Mesenchymal stem cell (in vitro differentiated cells and primary cell): ENCODE results near the gene IL27RA.

ENCODE experiments used
- DNase-seq: peaks from one replicate; pipeline ENCODE4 v3.0.0-alpha.2; 2013
- H2AFZ ChIP-seq: one replicate; pipeline ENCODE4 v1.6.1; 2013; ENCODE audit warnings: low read depth, mild to moderate bottlenecking, control low read depth, inconsistent platforms, low read length, moderate library complexity
- H2AK5ac ChIP-seq: 2 replicates; pipeline ENCODE4 v1.6.1; 2013; ENCODE audit warnings: low read length, moderate library complexity, mild to moderate bottlenecking, inconsistent platforms; ENCODE audit not compliant: severe bottlenecking
- H2BK120ac ChIP-seq: one replicate; pipeline ENCODE4 v1.6.1; 2013; ENCODE audit warnings: low read depth, mild to moderate bottlenecking, inconsistent platforms, low read length, moderate library complexity
- H2BK12ac ChIP-seq, 2 experiments: one replicate each; pipeline ENCODE4 v1.6.1; 2013; ENCODE audit warnings: inconsistent platforms in 2 of 2, low read length in 2 of 2, mild to moderate bottlenecking in 2 of 2, moderate library complexity in 2 of 2, control low read depth in 1 of 2
- H2BK15ac ChIP-seq: one replicate; pipeline ENCODE4 v1.6.1; 2013; ENCODE audit warnings: mild to moderate bottlenecking, low read depth, inconsistent platforms; ENCODE audit not compliant: poor library complexity, severe bottlenecking
- H2BK5ac ChIP-seq: 2 replicates; pipeline ENCODE4 v1.6.1; 2013; ENCODE audit warnings: low read depth, mild to moderate bottlenecking, low read length, control low read depth, inconsistent platforms; ENCODE audit not compliant: poor library complexity, severe bottlenecking
- H3K14ac ChIP-seq, 2 experiments: one replicate each; pipeline ENCODE4 v1.6.1; 2013; ENCODE audit warnings: inconsistent platforms in 2 of 2, low read length in 2 of 2, control low read depth in 1 of 2, mild to moderate bottlenecking in 1 of 2, moderate library complexity in 1 of 2
- H3K18ac ChIP-seq, 2 experiments: one replicate each; pipeline ENCODE4 v1.6.1; 2013; ENCODE audit warnings: inconsistent platforms in 2 of 2, low read length in 2 of 2, control low read depth in 1 of 2, low read depth in 1 of 2, mild to moderate bottlenecking in 1 of 2
- H3K23ac ChIP-seq, 2 experiments: one replicate each; pipeline ENCODE4 v1.6.1; 2013; ENCODE audit warnings: inconsistent platforms in 2 of 2, low read length in 2 of 2, mild to moderate bottlenecking in 2 of 2, moderate library complexity in 2 of 2, control low read depth in 1 of 2
- H3K27ac ChIP-seq: 2 replicates; pipeline ENCODE4 v1.5.1; 2013; ENCODE audit warnings: mild to moderate bottlenecking, moderate library complexity, low read length, control low read depth, inconsistent platforms; ENCODE audit not compliant: poor library complexity, severe bottlenecking
- H3K27me3 ChIP-seq, 2 experiments: 2 replicates each; pipeline versions ENCODE4 v1.6.1 to v1.7.0; 2013; ENCODE audit warnings: low read length in 2 of 2, mild to moderate bottlenecking in 2 of 2, moderate library complexity in 2 of 2, control low read depth in 1 of 2, inconsistent platforms in 1 of 2; ENCODE audit not compliant: control insufficient read depth in 1 of 2, insufficient read depth in 1 of 2
- H3K36me3 ChIP-seq, 2 experiments: 2 replicates each; pipeline versions ENCODE4 v1.6.1 to v1.7.0; 2013; ENCODE audit warnings: low read length in 2 of 2, control low read depth in 1 of 2, inconsistent platforms in 1 of 2, low read depth in 1 of 2, mild to moderate bottlenecking in 1 of 2; ENCODE audit not compliant: insufficient read depth in 2 of 2, control insufficient read depth in 1 of 2
- H3K4ac ChIP-seq, 2 experiments: one replicate each; pipeline ENCODE4 v1.6.1; 2013; ENCODE audit warnings: inconsistent platforms in 2 of 2, low read length in 2 of 2, mild to moderate bottlenecking in 2 of 2, moderate library complexity in 2 of 2, control low read depth in 1 of 2, low read depth in 1 of 2
- H3K4me1 ChIP-seq: 2 replicates; pipeline ENCODE4 v1.6.1; 2013; ENCODE audit warnings: low read depth, low read length, control low read depth; ENCODE audit not compliant: control insufficient read depth, insufficient read depth
- H3K4me2 ChIP-seq: 2 replicates; pipeline ENCODE4 v1.6.1; 2013; ENCODE audit warnings: low read length, mild to moderate bottlenecking, inconsistent platforms; ENCODE audit not compliant: poor library complexity, severe bottlenecking
- H3K4me3 ChIP-seq, 2 experiments: 2 replicates each; pipeline versions ENCODE4 v1.5.1 to v1.7.0; 2013; ENCODE audit warnings: low read length in 2 of 2, mild to moderate bottlenecking in 2 of 2, control low read depth in 1 of 2, low read depth in 1 of 2; ENCODE audit not compliant: insufficient read depth in 1 of 2
- H3K79me1 ChIP-seq: replicated peaks from 2 replicates; pipeline ENCODE4 v1.6.1; 2013; ENCODE audit warnings: mild to moderate bottlenecking, control low read depth, low read length, inconsistent platforms; ENCODE audit not compliant: poor library complexity, severe bottlenecking
- H3K9ac ChIP-seq: 2 replicates; pipeline ENCODE4 v1.7.0; 2013; ENCODE audit warnings: mild to moderate bottlenecking, low read length, moderate library complexity
- H3K9me3 ChIP-seq: 2 replicates; pipeline ENCODE4 v1.7.0; 2013; ENCODE audit warnings: mild to moderate bottlenecking, low read length; ENCODE audit not compliant: control insufficient read depth
- H4K8ac ChIP-seq: one replicate; pipeline ENCODE4 v1.6.1; 2013; ENCODE audit warnings: inconsistent platforms, mild to moderate bottlenecking, low read length, moderate library complexity
- H4K91ac ChIP-seq: one replicate; pipeline ENCODE4 v1.6.1; 2013; ENCODE audit warnings: mild to moderate bottlenecking, low read length, inconsistent platforms
- WGBS: methylation state at CpG from one replicate; pipeline ENCODE4 v1.1.7; 2013; ENCODE audit warnings: mixed read lengths; 5-methylcytosine and 5-hydroxymethylcytosine counted together

The IL27RA gene

GRCh38 chr19:13996928-13997630, 34.5 kb upstream of the IL27RA start:
- H3K36me3 ChIP-seq, result peaks cover 21 to 55% of the 10 kb centered on the region in 2 experiments
- H3K4ac ChIP-seq, result no peak overlapping the region
- H2BK120ac ChIP-seq, result no peak overlapping the region
- no peak overlapping the region for H3K4me2 ChIP-seq
- peaks cover 10% of the 10 kb centered on the region for H3K9me3 ChIP-seq
- H2BK15ac ChIP-seq, result no peak overlapping the region
- H2AFZ ChIP-seq, result no peak overlapping the region
- H2BK5ac ChIP-seq, result no peak overlapping the region
- no peaks in the 10 kb centered on the region for H3K27me3 ChIP-seq
- peaks cover 4% of the 10 kb centered on the region for H3K4me1 ChIP-seq
- no peak overlapping the region for H3K4me3 ChIP-seq
- H4K8ac ChIP-seq, result no peak overlapping the region
- no peak overlapping the region for H3K9ac ChIP-seq
- peaks cover 58% of the 10 kb centered on the region for H3K79me1 ChIP-seq
- H4K91ac ChIP-seq, result no peak overlapping the region
- H3K27ac ChIP-seq, result no peak overlapping the region
- H2BK12ac ChIP-seq, result no peak overlapping the region
- DNase-seq, result no peak
- no peak overlapping the region for H3K23ac ChIP-seq
- 94% methylated on average over 22 of the region's 22 CpGs for WGBS
- no peak overlapping the region for H3K14ac ChIP-seq
- H3K18ac ChIP-seq, result no peak overlapping the region
- no peak overlapping the region for H2AK5ac ChIP-seq

GRCh38 chr19:13997631-13997962, 34.0 kb upstream of the IL27RA start:
- H3K27me3 ChIP-seq, result no peaks in the 10 kb centered on the region
- H2AK5ac ChIP-seq, result no peak overlapping the region
- H3K9ac ChIP-seq, result no peak overlapping the region
- no peak overlapping the region for H2BK120ac ChIP-seq
- no peak overlapping the region for H3K27ac ChIP-seq
- H3K4me3 ChIP-seq, result no peak overlapping the region
- peaks cover 16 to 50% of the 10 kb centered on the region in 2 experiments for H3K36me3 ChIP-seq
- H4K91ac ChIP-seq, result no peak overlapping the region
- no peak overlapping the region for H2BK12ac ChIP-seq
- no peak overlapping the region for H3K4ac ChIP-seq
- WGBS, result 97% methylated on average over 6 of the region's 6 CpGs
- no peak overlapping the region for H3K18ac ChIP-seq
- H2BK5ac ChIP-seq, result no peak overlapping the region
- H3K9me3 ChIP-seq, result peaks cover 10% of the 10 kb centered on the region
- H3K23ac ChIP-seq, result no peak overlapping the region
- H4K8ac ChIP-seq, result no peak overlapping the region
- no peak overlapping the region for H2AFZ ChIP-seq
- H2BK15ac ChIP-seq, result no peak overlapping the region
- H3K14ac ChIP-seq, result no peak overlapping the region
- H3K4me1 ChIP-seq, result peaks cover 4% of the 10 kb centered on the region
- peaks cover 54% of the 10 kb centered on the region for H3K79me1 ChIP-seq
- no peak for DNase-seq
- H3K4me2 ChIP-seq, result no peak overlapping the region

DNA sequence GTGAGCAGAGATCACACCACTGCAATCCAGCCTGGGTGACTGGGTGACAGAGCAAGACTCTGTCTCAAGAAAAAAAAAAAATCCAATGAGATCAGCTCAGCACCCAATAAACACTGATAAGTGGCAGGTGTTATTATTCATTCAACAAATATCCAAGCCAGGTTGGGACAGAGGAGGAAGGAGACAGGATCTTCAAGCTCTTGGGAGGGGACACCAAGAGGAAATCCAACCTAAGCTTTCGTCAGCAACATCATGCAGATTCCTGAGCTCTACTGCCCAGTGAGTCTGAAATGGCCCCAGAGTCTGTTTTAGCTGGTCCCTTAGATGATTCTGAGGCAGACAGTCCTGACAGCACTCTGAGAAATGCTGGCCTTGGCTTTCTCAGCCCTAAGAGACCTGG, 33.1 kb upstream of the IL27RA start:
- Histone ChIP-seq H3K27ac (no peak overlapping the region), H3K4me1 (peaks cover 6% of the 10 kb centered on the region), H3K36me3 (peaks cover 13 to 45% of the 10 kb centered on the region in 2 experiments)

DNA sequence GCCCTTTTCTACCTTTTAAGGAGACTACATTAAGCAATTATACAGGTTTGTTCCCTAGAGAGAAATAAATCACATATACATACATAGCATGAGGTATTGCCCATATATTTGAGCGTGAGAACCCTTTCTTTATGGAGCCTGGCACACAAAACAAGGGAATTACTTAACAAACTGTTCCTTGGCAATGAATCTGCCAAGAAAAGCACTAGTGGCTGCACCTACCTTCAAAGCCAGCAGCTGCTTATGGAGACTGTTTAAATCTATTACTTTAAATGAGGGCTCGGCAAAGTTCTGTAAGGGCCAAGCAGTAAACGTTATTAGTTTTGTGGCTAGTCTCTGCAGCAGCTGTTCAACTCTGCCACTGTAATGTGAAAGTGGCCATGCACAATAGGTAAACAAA, 32.5 kb upstream of the IL27RA start:
- no peak overlapping the region for H3K4me2 ChIP-seq
- no peaks in the 10 kb centered on the region for H3K27me3 ChIP-seq
- H3K9me3 ChIP-seq, result peaks cover 10% of the 10 kb centered on the region
- H2BK5ac ChIP-seq, result no peak overlapping the region
- H2AK5ac ChIP-seq, result no peak overlapping the region
- no peak overlapping the region for H4K91ac ChIP-seq
- no peak overlapping the region for H4K8ac ChIP-seq
- H3K27ac ChIP-seq, result no peak overlapping the region
- H2BK15ac ChIP-seq, result no peak overlapping the region
- no peak overlapping the region for H3K9ac ChIP-seq
- H2BK120ac ChIP-seq, result no peak overlapping the region
- no peak overlapping the region for H3K23ac ChIP-seq
- H3K14ac ChIP-seq, result no peak overlapping the region
- no peak overlapping the region for H3K18ac ChIP-seq
- H2AFZ ChIP-seq, result no peak overlapping the region
- 96% methylated on average over 3 of the region's 3 CpGs for WGBS
- DNase-seq, result no peak
- H3K36me3 ChIP-seq, result peaks cover 13 to 42% of the 10 kb centered on the region in 2 experiments
- no peak overlapping the region for H3K4ac ChIP-seq
- H2BK12ac ChIP-seq, result no peak overlapping the region
- H3K79me1 ChIP-seq, result peaks cover 46% of the 10 kb centered on the region
- H3K4me1 ChIP-seq, result peaks cover 6% of the 10 kb centered on the region
- no peak overlapping the region for H3K4me3 ChIP-seq

More for the DNA sequence above, 33.1 kb upstream of the IL27RA start:
- H2BK12ac ChIP-seq, result no peak overlapping the region
- no peak overlapping the region for H4K91ac ChIP-seq
- peaks cover 10% of the 10 kb centered on the region for H3K9me3 ChIP-seq
- H3K18ac ChIP-seq, result no peak overlapping the region
- no peak overlapping the region for H3K4me2 ChIP-seq
- no peak overlapping the region for H3K9ac ChIP-seq
- no peak for DNase-seq
- peaks cover 50% of the 10 kb centered on the region for H3K79me1 ChIP-seq
- no peak overlapping the region for H2AFZ ChIP-seq
- no peak overlapping the region for H2BK15ac ChIP-seq
- H2BK120ac ChIP-seq, result no peak overlapping the region
- no peak overlapping the region for H3K4ac ChIP-seq
- no peak overlapping the region for H4K8ac ChIP-seq
- no peaks in the 10 kb centered on the region for H3K27me3 ChIP-seq
- no peak overlapping the region for H2BK5ac ChIP-seq
- no peak overlapping the region for H3K23ac ChIP-seq
- H2AK5ac ChIP-seq, result no peak overlapping the region
- no peak overlapping the region for H3K4me3 ChIP-seq
- WGBS, result 96% methylated on average over 1 of the region's 1 CpG
- H3K14ac ChIP-seq, result no peak overlapping the region
